HG02981 (cell line): Measurements from ENCODE around the gene LAMA4.

Experiments
- ATAC-seq: cut with Tn5 transposase; IDR thresholded peaks from one replicate; pipeline ENCODE4 v1.9.1; 2021; ENCODE audit warnings: mild to moderate bottlenecking, moderate library complexity; ENCODE audit not compliant: unreplicated experiment

The LAMA4 gene

GRCh38 chr6:112191509-112192020, 62.8 kb downstream of the LAMA4 start:
- ATAC-seq = no peak

GRCh38 chr6:112190164-112190563, 64.2 kb downstream of the LAMA4 start:
- no peak for ATAC-seq

- no peak for ATAC-seq
Measured at GRCh38 chr6:112189494-112189893, 64.9 kb downstream of the LAMA4 start.

GRCh38 chr6:112188906-112189305, 65.5 kb downstream of the LAMA4 start:
- no peak for ATAC-seq

GRCh38 chr6:112187736-112188135, 66.6 kb downstream of the LAMA4 start:
- no peak for ATAC-seq

- no peak for ATAC-seq
Measured at GRCh38 chr6:112184951-112185350, 69.4 kb downstream of the LAMA4 start.

- ATAC-seq = no peak
Measured at GRCh38 chr6:112183271-112183671, 71.1 kb downstream of the LAMA4 start.

- no peak for ATAC-seq
Measured at GRCh38 chr6:112181130-112181529, 73.2 kb downstream of the LAMA4 start.

- ATAC-seq = peak; percentile 79
Measured at GRCh38 chr6:112180095-112180820, 74.1 kb downstream of the LAMA4 start.

- no peak for ATAC-seq
Measured at GRCh38 chr6:112179631-112180030, 74.7 kb downstream of the LAMA4 start.

GRCh38 chr6:112178846-112179245, 75.5 kb downstream of the LAMA4 start:
- ATAC-seq = no peak

- no peak for ATAC-seq
Measured at GRCh38 chr6:112177092-112177491, 77.3 kb downstream of the LAMA4 start.

- ATAC-seq = no peak
Measured at GRCh38 chr6:112176175-112176574, 78.2 kb downstream of the LAMA4 start.

- no peak for ATAC-seq
Measured at GRCh38 chr6:112173221-112173804, 81.1 kb downstream of the LAMA4 start.

GRCh38 chr6:112172540-112172939, 81.8 kb downstream of the LAMA4 start:
- no peak for ATAC-seq

- ATAC-seq = no peak
Measured at GRCh38 chr6:112169541-112169940, 84.8 kb downstream of the LAMA4 start.

- ATAC-seq = peak; percentile 98
Measured at GRCh38 chr6:112163295-112164257, 90.8 kb downstream of the LAMA4 start.

- no peak for ATAC-seq
Measured at GRCh38 chr6:112160745-112161144, 93.6 kb downstream of the LAMA4 start.

GRCh38 chr6:112156668-112157067, 97.7 kb downstream of the LAMA4 start:
- no peak for ATAC-seq

- no peak for ATAC-seq
Measured at GRCh38 chr6:112155886-112156285, 98.5 kb downstream of the LAMA4 start.

GRCh38 chr6:112154711-112155110, 99.7 kb downstream of the LAMA4 start:
- ATAC-seq = no peak
